ENCODE results near the gene CPEB2.

The CPEB2 gene

DNA sequence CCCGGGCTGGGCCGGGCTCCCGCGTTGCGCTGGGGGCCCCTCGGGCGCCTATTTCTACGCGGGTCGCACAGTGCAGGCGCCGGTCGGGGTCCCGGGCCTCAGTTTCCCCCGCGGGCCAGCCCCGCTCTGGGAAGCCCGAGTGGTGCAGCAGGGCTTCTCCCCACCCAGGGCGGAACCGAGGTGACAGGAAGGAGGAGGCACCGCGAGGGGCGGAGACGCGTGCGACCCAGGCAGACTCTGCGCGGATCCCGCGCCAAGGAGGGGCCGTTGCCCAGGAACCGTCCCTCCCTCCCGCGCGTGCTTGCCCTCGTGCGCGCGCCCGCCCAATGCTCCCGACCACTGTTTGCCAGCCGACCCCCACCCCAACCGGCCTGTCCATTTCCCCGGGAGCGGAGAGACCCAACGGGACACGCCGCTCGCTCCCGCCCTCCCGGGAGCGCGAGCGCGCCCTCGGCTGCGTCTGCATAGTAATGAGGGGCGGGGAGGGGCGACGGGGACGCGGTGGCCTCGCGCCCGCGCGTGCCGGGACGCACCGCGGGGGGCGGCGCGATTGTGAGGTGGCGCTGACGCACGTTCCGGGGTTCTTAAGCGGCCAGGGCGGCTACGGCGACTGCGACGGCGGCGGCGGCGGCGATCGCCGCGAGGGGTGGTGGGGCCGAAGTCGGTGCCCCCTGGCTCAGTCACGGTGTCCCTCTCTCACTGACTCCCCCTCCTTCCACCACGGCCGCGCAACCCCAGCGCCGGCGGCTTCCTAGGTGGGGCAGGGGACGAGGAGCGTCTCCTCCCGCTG lies at the start of gene CPEB2:
Gene CPEB2 (plus strand): TSS at position 613 of the 790 bp plus-strand sequence. CDS start 193 bp downstream, outside the sequence.
- DNase-seq, result peak; percentile 93

DNA sequence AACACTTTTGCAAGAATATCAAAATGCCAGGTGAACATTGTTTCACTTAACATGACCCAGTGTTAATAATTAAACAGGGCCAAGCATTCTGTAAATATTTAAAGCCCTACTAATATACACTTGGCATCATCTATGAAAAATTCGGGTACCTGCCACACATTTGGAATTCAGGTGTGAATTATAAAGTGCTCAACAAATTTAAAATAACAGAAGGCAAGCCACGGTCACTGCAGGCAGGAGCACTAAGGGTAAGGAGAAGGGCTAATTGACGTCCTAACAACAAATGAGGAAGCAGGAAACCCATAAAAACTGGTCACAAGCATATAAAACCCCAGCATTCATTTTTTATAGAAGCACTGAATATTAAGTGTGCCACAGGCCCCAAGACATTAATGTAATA lies 43.8 kb upstream of the CPEB2 start:
- no peak for DNase-seq

DNA sequence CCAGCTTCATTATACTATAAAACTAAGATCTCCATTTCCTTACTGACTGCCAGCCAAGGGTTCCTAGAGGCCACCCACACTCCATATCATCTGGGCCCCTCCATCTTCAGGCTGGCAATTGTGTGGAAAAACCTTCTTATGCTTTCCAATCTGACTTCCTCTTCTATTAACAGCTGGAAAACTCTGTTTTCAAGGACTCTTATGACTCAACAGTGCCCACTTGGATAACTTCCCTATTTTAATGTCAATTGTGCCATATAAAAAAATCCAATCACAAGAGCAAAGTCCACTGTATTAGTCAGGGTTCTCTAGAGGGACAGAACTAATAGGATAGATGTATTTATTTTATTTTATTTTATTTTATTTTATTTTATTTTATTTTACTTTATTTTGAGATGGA lies 41.0 kb upstream of the CPEB2 start:
- no peak for DNase-seq

DNA sequence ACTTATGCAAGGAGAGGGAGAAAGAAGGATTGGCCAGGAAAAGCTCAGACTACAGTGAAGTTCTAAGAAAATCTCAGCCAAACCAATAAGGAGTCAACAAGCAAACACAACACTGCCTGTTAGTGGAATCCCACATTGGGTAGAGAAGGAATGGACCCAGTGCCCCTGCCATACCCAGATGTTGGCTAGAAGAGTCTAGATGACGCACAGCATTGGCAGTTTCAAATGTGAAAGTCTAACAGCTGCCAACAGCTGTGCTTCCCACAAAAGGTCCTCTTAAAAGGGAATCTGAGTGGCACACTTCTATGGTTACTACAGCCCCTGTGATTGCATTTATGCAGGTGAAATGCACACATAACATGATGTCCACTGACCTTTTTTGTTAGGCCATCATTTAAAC lies 37.2 kb upstream of the CPEB2 start:
- DNase-seq, result no peak

DNA sequence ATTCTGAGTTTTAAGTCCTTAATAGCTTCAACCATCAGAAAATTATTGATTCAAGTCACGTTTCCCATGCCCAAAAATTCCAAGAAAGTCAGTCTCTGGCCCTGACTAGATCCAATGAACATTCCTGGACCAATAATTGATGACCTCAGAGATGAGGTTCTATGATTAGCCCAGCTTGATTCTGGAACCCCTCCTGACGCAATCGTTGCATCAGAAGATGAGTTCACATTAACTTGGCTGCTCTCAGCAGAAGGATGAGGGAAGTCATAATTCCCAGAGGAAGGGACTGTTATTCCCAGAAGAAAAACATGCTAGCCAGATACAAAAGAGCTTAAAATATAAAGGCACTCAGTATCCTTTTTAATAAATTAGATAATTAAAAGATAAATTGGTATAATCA lies 34.3 kb upstream of the CPEB2 start:
- no peak for DNase-seq

DNA sequence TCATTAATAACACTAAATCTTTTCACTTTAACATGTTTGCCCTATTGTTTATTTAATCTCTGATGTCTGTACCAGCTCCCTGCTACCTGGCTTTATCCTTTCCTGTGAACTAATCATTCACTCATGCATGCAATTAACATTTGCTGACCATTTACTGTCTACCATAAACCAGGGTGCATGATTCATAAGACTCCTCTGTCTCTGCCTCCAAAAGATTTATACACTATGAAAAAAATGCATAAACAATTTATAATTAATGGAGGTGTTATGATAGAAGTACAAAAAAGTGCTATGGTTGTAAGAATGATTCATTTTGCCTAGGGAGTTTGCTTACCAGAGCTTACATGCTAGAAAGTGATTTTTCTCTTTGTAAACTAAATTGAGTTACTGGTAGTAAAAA lies 24.5 kb upstream of the CPEB2 start:
- DNase-seq, result no peak

DNA sequence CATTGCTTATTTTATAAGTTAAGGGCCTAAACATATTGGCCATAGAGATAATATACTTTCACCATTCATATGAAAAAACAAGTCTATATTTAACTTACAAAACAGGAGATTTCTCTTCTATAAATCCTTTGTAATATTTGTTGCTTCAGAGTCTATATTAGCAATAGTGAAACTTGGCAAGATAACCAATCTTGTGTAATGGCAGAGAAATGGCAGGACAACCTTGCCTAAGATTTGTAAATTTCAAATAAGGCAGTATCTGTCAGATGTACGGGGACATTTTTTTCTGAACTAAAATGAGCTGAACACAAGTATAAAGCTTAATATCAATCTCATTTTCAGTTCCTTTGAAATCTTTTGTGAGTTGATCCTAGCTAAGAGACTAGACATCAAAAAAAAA lies 17.8 kb upstream of the CPEB2 start:
- DNase-seq, result no peak

DNA sequence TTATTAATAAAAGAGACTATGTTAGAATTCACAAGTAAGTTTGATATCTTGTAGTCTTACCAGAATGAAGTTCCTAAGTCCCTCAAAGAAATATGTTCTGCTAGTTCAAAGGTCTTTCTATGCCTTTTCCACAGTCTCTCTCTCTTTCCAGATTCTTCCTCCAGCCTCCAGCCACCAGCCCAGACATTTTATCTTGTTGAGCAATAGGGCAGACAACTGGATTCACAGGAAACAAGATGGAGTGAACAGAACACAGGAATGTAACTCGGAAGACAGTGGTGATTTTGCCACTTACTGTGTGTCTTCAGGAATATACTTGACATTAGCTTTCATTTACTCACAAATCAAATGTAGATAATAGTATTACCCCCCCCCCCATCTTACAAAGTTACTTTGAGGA lies 17.1 kb upstream of the CPEB2 start:
- no peak for DNase-seq

DNA sequence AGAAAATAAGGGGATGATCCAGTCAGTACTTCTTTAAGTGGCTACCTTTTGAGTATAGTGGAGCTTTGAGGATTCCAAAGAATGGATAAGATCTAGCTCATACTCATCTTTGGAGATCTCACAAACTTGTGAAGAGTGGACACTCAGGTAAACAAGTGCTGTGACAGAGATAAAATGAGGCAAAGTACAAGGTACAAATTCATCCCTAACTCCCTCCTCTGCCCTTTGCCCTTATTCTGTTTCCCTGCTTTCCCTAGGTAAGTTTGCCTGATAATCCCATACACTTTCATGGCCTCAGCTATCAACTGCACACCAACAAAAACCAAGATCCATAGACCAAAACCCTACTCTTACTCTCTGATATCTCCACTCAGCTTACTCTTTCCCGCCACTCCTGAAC lies 16.4 kb upstream of the CPEB2 start:
- DNase-seq, result no peak

DNA sequence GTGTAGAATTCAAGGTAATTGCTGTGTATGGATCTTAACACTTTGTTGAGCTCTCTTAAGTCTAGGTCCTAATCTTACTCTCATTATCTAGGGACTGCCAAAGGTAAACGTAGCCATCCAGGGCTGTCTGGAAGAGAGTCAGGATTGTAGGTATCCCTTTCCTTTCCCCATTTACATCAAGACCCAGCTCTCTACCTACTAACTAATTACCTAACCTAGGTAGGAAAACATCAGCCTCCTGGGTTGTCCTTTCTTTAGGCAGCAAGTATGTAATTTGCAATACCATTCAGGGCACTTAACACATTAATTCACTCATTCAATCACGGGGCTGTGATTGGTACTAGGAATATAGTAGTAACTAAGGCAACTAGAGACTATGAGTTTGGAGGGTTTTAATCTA lies 15.2 kb upstream of the CPEB2 start:
- no peak for DNase-seq

DNA sequence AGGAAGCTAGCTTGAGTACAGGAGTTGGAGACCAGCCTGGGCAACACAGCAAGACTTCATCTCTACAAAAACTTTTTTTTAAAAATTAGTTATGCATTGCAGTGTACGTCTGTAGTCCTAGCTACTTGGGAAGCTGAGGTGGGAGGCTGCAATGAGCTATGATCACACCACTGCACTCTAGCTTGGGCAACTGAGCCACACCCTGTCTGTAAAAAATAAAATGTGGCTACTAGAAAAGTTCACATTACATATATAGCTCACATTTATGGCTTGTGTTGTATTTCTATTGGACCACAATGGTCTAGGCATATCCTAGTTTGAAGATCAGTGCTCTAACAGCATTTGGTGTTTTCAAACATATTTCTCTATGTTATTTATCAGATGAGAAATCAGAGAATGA lies 11.8 kb upstream of the CPEB2 start:
- DNase-seq, result no peak

DNA sequence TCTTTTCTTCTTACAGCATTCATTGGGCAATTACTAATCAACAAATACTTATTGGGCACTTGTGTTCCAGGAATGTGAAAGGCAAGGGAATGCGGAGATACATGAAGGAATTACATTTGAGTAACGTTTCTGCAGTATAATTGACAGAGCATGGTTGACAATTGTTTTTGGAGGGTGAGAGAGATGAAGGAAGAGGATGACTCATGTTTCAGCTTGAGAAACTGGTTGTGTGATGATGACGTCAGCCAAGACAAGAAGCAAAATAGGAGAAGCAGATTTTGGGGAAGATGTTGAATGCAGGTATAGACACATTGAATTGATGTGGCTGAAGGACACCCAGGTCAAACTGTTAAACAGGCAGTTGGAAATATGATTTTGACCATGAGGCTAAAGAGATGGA lies 8.0 kb upstream of the CPEB2 start:
- DNase-seq, result no peak

DNA sequence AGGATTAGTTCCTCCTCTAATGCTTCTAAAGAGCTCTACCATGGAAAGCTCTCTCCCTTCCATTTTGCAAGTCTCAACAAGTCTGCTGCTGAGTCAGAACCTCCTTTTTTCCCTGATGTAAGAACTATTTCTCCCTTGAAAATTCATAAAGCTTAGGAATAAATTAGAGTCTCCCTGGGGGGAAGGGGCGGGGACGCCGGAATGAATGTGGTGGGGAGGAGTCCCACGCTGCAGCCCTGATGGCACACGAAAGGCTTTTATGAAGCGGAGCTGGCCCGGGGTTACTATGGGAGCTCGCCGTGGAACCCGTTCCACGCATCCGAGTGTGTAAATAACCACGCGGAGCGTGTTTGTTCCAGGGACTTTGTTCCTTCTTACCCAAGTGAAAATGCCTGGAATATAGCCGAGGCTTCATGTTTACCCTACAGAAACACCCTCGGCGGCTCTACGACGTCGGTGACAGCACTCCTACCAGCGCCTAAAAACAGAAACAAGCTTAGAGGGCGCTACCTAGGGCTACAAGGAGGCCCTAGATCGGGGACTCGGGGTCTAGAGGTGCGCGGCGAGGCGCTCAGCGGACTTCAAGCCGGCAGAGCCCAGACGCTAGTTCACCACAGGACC lies 923 bp upstream of the CPEB2 start:
- DNase-seq, result no peak

DNA sequence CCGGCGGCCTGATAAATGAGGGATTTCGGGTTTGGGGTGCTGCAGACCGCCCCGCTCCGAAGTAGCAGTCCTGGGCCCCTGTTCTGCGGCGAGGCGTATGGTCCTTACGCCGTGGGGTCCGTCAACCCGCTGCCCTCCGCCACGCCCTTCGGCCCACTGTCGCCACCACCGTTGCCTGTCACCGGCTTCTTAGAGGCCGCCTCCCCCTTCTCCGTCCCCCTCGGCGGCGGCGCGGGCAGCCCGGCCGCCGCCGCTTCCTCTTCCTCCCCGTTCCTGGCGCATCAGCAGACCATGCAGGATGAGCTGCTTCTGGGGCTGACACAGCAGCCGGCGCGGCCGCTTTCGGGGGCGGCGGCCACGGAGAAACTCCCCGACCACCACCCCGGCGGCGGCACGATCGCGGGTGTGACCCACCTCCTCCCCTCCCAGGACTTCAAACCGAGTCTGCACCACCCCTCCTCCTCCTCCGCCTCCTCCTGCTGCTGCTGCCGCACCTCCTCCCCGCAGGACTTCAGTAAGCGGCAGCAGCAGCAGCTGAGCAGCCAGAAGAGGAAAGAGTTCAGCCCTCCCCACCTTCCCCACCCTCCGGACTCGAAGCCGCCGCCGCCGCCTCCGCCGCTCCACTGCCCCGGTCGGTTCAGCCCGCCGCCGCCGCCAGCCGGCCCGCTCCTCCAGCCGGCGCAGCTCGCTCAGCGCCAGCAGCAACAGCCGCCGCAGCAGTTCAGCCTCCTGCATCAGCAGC lies 549 bp downstream of the CPEB2 start:
- DNase-seq, result peak; percentile 83

DNA sequence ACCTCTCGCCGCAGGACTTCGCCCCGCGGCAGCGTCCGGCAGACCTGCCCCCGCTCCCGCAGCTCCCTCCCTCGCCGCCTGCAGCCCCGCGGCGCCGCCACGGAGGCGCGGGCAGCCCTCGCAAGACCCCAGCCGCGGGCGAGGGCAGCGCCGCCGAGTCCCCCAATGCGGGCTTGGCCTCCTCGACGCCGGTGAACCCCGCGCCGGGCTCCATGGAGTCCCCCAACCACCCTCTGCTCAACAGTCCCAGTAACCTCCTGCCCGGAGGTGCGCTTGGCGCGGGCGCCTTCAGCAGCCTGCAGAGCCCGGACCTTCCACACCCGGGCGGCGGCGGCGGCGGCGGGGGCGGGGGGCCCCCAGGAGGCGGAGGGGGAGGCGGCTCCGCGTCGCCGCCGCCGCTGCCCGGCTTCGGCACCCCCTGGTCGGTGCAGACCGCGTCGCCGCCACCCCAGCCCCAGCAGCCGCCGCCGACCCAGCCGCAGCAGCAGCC lies 1.2 kb downstream of the CPEB2 start:
- DNase-seq, result no peak

DNA sequence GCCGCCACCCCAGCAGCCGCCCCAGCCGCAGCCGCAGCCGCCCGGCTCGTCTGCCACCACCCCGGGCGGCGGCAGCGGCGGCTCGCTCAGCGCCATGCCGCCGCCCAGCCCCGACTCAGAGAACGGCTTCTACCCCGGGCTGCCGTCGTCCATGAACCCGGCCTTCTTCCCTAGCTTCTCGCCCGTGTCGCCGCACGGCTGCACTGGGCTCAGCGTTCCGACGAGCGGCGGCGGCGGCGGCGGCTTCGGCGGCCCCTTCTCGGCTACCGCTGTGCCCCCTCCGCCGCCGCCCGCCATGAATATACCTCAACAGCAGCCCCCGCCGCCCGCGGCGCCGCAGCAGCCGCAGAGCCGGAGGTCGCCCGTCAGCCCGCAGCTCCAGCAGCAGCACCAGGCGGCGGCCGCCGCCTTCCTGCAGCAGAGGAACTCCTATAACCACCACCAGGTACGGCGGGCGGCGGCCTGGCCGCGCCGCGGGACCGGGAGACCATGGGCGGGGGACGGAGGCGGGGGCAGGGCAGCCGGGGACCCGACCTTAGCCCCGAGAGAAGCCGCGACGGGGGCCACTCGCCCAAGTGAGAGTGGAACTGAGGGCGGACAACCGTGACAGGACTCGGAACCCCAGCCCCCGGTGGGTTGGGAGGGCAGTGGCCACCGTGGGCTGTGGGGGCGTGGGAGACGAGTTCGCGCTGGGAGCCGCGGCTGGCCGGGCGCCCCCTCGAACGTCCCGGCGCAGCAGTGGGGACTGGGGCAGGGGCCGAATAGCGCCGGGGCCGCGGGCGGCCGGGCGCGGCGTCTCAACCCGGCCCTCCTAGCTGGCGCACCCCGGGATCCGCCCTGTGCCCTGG lies 1.8 kb downstream of the CPEB2 start:
- DNase-seq, result peak; percentile 81

DNA sequence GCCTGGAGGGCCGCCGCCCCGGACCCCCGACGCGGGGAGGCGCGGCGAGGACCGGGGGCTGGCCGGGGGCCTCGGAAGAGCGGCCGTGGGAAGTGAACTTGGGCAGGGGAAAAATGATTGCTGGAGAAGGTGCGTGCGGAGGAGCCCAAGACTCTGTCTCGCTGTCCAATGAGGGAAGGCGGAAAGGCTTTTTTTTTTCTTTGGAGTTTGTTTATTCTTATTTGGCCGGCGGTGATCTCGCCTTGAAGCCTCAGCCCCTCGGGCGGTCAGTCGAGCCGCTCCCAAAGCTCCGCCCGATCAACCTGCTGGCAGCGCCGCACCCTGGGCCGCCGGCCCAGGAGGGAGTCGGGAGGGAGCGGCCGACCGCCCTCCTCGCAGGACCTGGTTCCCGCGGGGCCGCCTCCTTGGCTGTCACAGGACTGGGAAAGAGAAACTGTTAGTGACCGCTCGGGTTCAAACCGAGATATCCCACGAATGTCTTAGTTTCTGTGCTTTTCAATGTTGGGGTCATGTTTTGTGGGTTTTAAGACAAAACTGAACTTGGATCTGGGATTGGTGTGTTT lies 2.5 kb downstream of the CPEB2 start:
- DNase-seq, result peak; percentile 65

DNA sequence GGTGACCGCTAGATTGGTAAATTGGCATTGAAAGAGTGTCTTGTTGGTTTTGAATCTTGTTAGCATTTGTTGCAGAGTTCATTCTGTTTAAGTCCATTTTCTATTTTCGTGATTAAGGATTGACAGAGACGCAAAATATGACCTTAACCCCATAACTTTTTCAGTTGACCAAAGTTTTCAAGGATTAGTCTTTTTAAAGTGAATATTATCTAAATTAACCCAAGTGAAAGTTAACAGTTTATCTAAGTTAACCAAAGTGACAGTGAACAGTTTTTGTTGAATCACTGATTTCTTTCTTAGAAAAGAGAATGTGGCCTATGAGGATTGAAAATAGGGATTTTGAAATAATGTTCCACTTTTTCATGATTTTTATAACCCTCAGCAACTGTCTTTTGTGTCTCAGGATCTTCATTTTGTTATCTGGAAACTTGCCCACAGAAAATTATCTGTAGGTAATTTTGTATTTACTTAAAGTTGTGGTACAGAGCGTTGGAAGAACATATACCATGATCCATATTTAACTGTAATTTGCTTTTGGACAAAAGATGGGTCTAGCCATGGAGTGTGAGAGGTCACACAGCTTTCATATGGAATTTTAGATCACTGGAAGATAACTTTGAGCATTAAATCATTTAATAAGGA lies 3.3 kb downstream of the CPEB2 start:
- DNase-seq, result no peak

DNA sequence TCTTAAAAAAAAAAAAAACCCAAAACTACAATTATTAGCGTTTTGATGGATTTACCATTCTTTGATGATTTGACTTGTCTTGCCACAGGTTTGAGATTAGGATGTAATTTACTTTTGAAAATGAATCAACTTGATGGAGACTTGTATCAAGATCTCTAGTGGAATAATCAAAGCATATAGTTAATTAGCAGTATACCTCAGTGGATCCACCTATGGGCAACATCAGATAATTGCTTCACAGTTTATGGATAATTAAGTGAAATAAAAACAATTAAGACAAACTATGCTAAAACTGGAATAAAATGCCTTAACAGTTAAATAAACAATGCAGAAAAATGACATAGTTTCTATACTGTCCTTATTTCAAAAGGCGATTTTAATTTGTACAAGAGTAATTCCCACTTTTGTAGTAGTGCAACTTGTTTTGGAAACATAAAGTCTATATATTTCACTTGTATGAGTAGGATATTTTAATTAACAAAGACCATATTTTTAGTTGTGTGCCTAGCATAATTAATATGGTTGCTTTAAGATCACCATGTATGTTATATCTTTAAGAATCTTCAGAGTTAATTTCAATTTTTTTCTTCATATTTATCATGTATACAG lies 4.2 kb downstream of the CPEB2 start:
- DNase-seq, result no peak

DNA sequence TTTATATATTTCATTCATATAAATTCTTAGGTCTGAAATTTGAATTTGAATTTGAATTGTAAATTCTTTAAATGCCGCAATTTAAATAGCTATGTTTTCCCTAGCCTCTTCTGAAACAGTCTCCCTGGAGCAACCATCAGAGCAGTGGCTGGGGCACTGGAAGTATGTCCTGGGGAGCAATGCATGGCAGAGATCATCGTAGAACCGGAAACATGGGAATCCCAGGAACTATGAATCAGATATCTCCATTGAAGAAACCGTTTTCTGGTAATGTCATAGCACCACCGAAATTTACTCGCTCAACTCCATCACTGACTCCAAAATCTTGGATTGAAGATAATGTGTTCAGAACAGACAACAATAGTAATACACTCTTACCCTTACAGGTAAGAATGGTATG lies 4.9 kb downstream of the CPEB2 start:
- DNase-seq, result no peak

DNA sequence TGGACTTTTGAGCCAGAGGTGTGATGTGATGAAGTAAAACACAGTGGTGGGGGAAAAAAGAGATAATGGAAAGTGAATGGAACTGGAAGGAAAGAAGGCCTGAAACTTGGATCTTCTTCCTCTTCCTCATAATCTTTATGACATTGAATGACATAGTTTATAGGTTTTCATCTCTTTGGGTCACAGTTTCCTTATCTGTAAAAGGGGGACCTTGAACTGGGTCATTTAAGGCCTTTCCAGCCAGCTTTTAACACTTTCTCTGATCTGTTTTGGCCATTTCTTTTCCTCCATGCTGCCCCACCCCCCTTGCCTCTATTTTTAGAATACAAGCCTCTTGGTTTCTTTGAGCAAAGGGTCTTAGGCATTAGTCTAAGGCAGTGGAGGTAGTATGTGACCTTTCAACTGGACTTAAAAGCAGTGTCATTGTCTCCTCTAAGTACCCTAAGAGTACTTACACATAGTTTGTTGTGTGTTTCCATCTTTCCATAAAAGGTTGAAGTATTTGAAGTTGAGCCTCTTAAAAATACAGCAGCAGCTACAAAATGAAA lies 7.8 kb downstream of the CPEB2 start:
- no peak for DNase-seq

All from activated CD8-positive, alpha-beta memory T cell treated with anti-CD3 and anti-CD28 coated beads, Interleukin-2, amount 50 U/mL, for 48 hours (primary cell).